Measurements from ENCODE around the gene HADHA.

Gene HADHA

GRCh38 chr2:26195040-26195984, 49.1 kb downstream of the HADHA start:
- DNase-seq (ENCODE audit: low read depth in 3 of 3, low spot score in 1 of 3) = no peak

- DNase-seq (ENCODE audit: low read depth in 3 of 3, low spot score in 1 of 3) = no peak
These were observed 50.7 kb downstream of the HADHA start for GRCh38 chr2:26193578-26194231.

- no peak for DNase-seq (ENCODE audit: low read depth in 3 of 3, low spot score in 1 of 3)
These were observed 52.9 kb downstream of the HADHA start for GRCh38 chr2:26191316-26192159.

- DNase-seq (ENCODE audit: low read depth in 3 of 3, low spot score in 1 of 3) = no peak
These were observed 54.1 kb downstream of the HADHA start for GRCh38 chr2:26190369-26190768.

GRCh38 chr2:26189751-26190150, 54.7 kb downstream of the HADHA start:
- DNase-seq (ENCODE audit: low read depth in 3 of 3, low spot score in 1 of 3) = no peak

GRCh38 chr2:26189123-26189522, 55.3 kb downstream of the HADHA start:
- no peak for DNase-seq (ENCODE audit: low read depth in 3 of 3, low spot score in 1 of 3)

- DNase-seq (ENCODE audit: low read depth in 3 of 3, low spot score in 1 of 3) = no peak
These were observed 56.8 kb downstream of the HADHA start for GRCh38 chr2:26187537-26188104.

- DNase-seq (ENCODE audit: low read depth in 3 of 3, low spot score in 1 of 3) = no peak
These were observed 57.3 kb downstream of the HADHA start for GRCh38 chr2:26187114-26187513.

GRCh38 chr2:26185954-26186770, 58.3 kb downstream of the HADHA start:
- DNase-seq (ENCODE audit: low read depth in 3 of 3, low spot score in 1 of 3) = no peak

GRCh38 chr2:26185304-26185928, 59.0 kb downstream of the HADHA start:
- DNase-seq (ENCODE audit: low read depth in 3 of 3, low spot score in 1 of 3) = no peak

- peak; percentile 54 to 79 (median 72) for DNase-seq (ENCODE audit: low read depth in 3 of 3, low spot score in 1 of 3)
These were observed 59.7 kb downstream of the HADHA start for GRCh38 chr2:26184555-26185303.

- no peak for DNase-seq (ENCODE audit: low read depth in 3 of 3, low spot score in 1 of 3)
These were observed 60.3 kb downstream of the HADHA start for GRCh38 chr2:26184121-26184520.

GRCh38 chr2:26182887-26183630, 61.4 kb downstream of the HADHA start:
- DNase-seq (ENCODE audit: low read depth in 3 of 3, low spot score in 1 of 3) = no peak

- no peak for DNase-seq (ENCODE audit: low read depth in 3 of 3, low spot score in 1 of 3)
These were observed 62.0 kb downstream of the HADHA start for GRCh38 chr2:26182441-26182840.

- no peak for DNase-seq (ENCODE audit: low read depth in 3 of 3, low spot score in 1 of 3)
These were observed 65.0 kb downstream of the HADHA start for GRCh38 chr2:26179446-26179913.

GRCh38 chr2:26178746-26179436, 65.5 kb downstream of the HADHA start:
- no peak for DNase-seq (ENCODE audit: low read depth in 3 of 3, low spot score in 1 of 3)

- no peak for DNase-seq (ENCODE audit: low read depth in 3 of 3, low spot score in 1 of 3)
These were observed 66.2 kb downstream of the HADHA start for GRCh38 chr2:26178246-26178645.

- DNase-seq (ENCODE audit: low read depth in 3 of 3, low spot score in 1 of 3) = no peak
These were observed 67.3 kb downstream of the HADHA start for GRCh38 chr2:26177122-26177521.
